ENCODE data around the gene CDH23.

DNA sequence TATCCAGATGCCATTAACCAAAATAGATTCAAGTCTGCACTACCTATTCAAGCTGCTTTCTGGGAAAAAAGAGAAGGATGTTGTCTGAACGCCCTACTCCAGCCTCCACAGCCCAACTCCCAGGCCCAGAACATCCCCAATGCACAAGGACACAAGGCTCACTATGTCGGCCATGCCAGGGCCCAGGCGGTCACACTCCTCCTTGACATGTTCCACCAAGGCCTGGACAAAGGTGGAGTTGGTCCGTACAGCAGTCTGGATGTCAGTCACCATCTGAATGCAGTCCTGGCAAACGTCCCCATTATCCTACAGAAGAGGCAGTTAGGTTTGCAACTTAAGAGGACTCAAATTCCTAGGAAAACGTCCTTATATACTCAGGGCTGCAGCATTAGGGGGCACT, 431.1 kb downstream of the CDH23 start:
- TF ChIP-seq, protein P1, sequence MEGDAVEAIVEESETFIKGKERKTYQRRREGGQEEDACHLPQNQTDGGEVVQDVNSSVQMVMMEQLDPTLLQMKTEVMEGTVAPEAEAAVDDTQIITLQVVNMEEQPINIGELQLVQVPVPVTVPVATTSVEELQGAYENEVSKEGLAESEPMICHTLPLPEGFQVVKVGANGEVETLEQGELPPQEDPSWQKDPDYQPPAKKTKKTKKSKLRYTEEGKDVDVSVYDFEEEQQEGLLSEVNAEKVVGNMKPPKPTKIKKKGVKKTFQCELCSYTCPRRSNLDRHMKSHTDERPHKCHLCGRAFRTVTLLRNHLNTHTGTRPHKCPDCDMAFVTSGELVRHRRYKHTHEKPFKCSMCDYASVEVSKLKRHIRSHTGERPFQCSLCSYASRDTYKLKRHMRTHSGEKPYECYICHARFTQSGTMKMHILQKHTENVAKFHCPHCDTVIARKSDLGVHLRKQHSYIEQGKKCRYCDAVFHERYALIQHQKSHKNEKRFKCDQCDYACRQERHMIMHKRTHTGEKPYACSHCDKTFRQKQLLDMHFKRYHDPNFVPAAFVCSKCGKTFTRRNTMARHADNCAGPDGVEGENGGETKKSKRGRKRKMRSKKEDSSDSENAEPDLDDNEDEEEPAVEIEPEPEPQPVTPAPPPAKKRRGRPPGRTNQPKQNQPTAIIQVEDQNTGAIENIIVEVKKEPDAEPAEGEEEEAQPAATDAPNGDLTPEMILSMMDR (IDR thresholded peaks at IDR 0.05; ENCODE audit: poor library complexity), result no peak
- TF ChIP-seq EZH2phosphoT487 (IDR thresholded peaks at IDR 0.05; ENCODE audit: low read depth, severe bottlenecking, unreplicated experiment), result no peak
